ENCODE data around the gene BCL2L2. TPM values are rescaled to one million over a fixed set of nuclear protein-coding genes. Genes with fewer than 3 reads are reported as not detected.
A peak's percentile ranks its signal among the peaks of the same experiment; 100 is the strongest.

The BCL2L2 gene
- total and polyA plus RNA-seq, 2 experiments from 2014 or later: 4.3 to 20.8 TPM

DNA sequence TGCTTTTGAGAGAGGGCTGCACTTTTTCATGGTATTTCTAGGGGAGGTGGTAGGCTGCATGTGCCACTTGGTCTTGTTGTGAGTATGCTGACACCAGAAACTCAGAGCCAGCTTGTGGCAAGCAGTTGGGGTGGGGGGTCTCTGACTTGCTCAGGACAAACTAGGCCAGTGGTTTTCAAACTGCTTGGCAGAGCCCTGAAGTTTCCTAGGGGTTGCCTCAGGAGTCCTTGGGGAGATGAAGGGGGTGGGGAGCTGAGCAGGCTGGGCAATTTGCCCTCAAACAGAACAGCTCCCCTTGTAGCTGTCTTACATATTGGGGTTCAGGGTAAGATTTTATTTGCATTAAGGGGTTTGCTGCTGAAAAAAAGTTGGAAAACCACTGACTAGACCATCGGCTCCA lies 3.9 kb downstream of the BCL2L2 start:
- H3K79me2 ChIP-seq: peaks cover 55% of the 10 kb centered on the region
- H4K20me1 ChIP-seq (ENCODE audit: insufficient read depth, poor library complexity, severe bottlenecking): no peaks in the 10 kb centered on the region
- no peak overlapping the region for H3K4me3 ChIP-seq
- H3K27me3 ChIP-seq: no peaks in the 10 kb centered on the region
- 95% methylated on average over 1 of the region's 1 CpG for WGBS (ENCODE audit: low lambda C conversion rate, missing lambda C conversion rate)
- no peaks in the 10 kb centered on the region for H3K36me3 ChIP-seq (replicated peaks; ENCODE audit: insufficient read depth, low read depth)
- H3K4me2 ChIP-seq: no peak overlapping the region
- no peaks in the 10 kb centered on the region for H3K9me3 ChIP-seq (ENCODE audit: low read depth)
- peaks cover 20% of the 10 kb centered on the region for H3K4me1 ChIP-seq (ENCODE audit: insufficient read depth)
- DNase-seq (ENCODE audit: low spot score): no peak
- TF ChIP-seq, protein P1, sequence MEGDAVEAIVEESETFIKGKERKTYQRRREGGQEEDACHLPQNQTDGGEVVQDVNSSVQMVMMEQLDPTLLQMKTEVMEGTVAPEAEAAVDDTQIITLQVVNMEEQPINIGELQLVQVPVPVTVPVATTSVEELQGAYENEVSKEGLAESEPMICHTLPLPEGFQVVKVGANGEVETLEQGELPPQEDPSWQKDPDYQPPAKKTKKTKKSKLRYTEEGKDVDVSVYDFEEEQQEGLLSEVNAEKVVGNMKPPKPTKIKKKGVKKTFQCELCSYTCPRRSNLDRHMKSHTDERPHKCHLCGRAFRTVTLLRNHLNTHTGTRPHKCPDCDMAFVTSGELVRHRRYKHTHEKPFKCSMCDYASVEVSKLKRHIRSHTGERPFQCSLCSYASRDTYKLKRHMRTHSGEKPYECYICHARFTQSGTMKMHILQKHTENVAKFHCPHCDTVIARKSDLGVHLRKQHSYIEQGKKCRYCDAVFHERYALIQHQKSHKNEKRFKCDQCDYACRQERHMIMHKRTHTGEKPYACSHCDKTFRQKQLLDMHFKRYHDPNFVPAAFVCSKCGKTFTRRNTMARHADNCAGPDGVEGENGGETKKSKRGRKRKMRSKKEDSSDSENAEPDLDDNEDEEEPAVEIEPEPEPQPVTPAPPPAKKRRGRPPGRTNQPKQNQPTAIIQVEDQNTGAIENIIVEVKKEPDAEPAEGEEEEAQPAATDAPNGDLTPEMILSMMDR (IDR thresholded peaks at IDR 0.05; ENCODE audit: poor library complexity): no peak
- TF ChIP-seq EZH2 (IDR thresholded peaks at IDR 0.05; ENCODE audit: borderline replicate concordance) (no peak), EZH2phosphoT487 (IDR thresholded peaks at IDR 0.05; ENCODE audit: low read depth, severe bottlenecking, unreplicated experiment) (no peak)
- H2AFZ ChIP-seq: no peak overlapping the region
- no peak overlapping the region for H3K27ac ChIP-seq
- no peaks in the 10 kb centered on the region for H3K9me2 ChIP-seq (replicated peaks; ENCODE audit: insufficient read depth)

DNA sequence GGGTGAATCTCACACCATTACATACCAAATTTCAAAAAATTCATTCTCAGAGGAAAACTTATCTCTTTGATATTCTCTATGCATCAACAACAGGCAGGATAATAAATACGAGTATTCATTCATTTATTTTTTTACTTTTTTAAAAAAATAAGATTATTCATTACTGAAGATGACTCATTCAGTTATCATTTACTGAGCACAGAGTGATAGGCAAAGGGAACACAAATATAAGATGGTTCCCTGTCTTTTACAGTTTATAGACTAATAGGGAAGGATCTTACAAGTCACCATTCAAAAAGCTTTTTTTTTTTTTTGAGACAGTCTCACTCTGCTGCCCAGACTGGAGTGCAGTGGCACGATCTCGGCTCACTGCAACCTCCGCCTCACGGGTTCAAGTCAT lies 9.7 kb downstream of the BCL2L2 start:
- Histone ChIP-seq H3K9me3 (ENCODE audit: low read depth) (no peaks in the 10 kb centered on the region), H3K36me3 (replicated peaks; ENCODE audit: insufficient read depth, low read depth) (no peaks in the 10 kb centered on the region), H2AFZ (no peak overlapping the region), H3K4me3 (no peak overlapping the region), H3K4me1 (ENCODE audit: insufficient read depth) (peaks cover 6% of the 10 kb centered on the region), H3K9me2 (replicated peaks; ENCODE audit: insufficient read depth) (no peaks in the 10 kb centered on the region), H3K27me3 (no peaks in the 10 kb centered on the region), H3K79me2 (peaks cover 9% of the 10 kb centered on the region), H4K20me1 (ENCODE audit: insufficient read depth, poor library complexity, severe bottlenecking) (no peaks in the 10 kb centered on the region), H3K4me2 (no peak overlapping the region), H3K27ac (no peak overlapping the region)
- TF ChIP-seq, protein P1 (IDR thresholded peaks at IDR 0.05; ENCODE audit: poor library complexity): no peak
- TF ChIP-seq EZH2 (IDR thresholded peaks at IDR 0.05; ENCODE audit: borderline replicate concordance): no peak
- no peak for TF ChIP-seq EZH2phosphoT487 (IDR thresholded peaks at IDR 0.05; ENCODE audit: low read depth, severe bottlenecking, unreplicated experiment)
- DNase-seq (ENCODE audit: low spot score): no peak
- WGBS (ENCODE audit: low lambda C conversion rate, missing lambda C conversion rate): 98% methylated on average over 5 of the region's 5 CpGs

DNA sequence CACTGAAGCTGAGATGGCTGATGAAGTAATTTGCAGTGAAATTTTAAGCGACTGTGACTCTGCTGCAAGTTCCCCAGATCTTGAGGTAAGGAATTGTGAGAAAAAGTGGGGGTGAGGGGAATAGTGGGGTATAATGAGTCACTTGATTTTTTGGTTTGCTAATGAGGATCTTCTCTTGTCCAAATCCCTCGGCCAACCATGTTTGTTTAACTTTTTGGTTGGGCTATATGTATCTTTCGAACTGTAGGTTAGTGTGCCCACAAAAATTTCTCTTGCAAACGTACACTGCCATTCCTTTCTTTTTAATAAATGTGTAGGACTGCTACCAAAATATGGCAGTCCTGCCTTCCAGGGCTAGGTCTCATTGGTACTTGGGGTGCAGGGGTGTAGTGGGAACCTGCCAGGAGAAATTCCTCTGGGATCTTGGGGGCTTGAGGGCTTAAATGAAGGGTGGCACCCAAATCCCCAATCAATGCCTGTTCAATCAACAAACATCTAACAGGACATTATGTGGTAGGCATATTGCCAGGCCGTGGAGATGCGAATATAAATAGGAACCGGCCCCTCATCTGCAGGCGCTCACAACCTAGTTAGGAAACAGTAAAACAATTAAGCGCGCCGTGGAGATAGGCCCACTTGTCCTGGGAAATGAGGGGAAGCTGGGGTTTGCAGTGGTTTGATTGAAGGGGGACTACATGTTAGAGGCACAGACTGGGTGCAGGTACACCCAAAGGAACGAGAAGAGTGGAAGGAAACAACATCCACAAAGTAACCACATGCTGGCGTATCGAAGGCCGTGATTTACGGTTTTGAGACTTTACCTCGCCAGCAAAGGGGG lies 13.3 kb downstream of the BCL2L2 start:
- Histone ChIP-seq H3K79me2 (peaks cover 28% of the 10 kb centered on the region), H3K9me3 (ENCODE audit: low read depth) (no peaks in the 10 kb centered on the region), H3K36me3 (replicated peaks; ENCODE audit: insufficient read depth, low read depth) (no peaks in the 10 kb centered on the region), H4K20me1 (ENCODE audit: insufficient read depth, poor library complexity, severe bottlenecking) (peaks cover 12% of the 10 kb centered on the region), H2AFZ (peak overlapping the region; percentile 20), H3K27ac (peak overlapping the region; percentile 93), H3K4me3 (no peak overlapping the region), H3K4me1 (ENCODE audit: insufficient read depth) (peaks cover 14% of the 10 kb centered on the region), H3K9me2 (replicated peaks; ENCODE audit: insufficient read depth) (no peaks in the 10 kb centered on the region), H3K4me2 (peak overlapping the region; percentile 69), H3K27me3 (no peaks in the 10 kb centered on the region)
- DNase-seq (ENCODE audit: low spot score): no peak
- TF ChIP-seq, protein P1 (IDR thresholded peaks at IDR 0.05; ENCODE audit: poor library complexity): no peak
- TF ChIP-seq EZH2phosphoT487 (IDR thresholded peaks at IDR 0.05; ENCODE audit: low read depth, severe bottlenecking, unreplicated experiment) (no peak), EZH2 (IDR thresholded peaks at IDR 0.05; ENCODE audit: borderline replicate concordance) (no peak)
- WGBS (ENCODE audit: low lambda C conversion rate, missing lambda C conversion rate): 98% methylated on average over 17 of the region's 17 CpGs

Data from hepatocyte (in vitro differentiated cells).